Vagina (tissue), 2 donors: Measurements from ENCODE around the gene DKK3.

Experiments used
- CTCF ChIP-seq, 3 experiments: fragments of 450-650 bp in 2 of 3; fragments of 200-600 bp in 1 of 3; sonication (generic) in 1 of 3; IDR thresholded peaks; one replicate each; pipeline ENCODE4 v1.5.1; 2017 to 2019; ENCODE audit warnings: antibody characterized with exemption in 3 of 3, mild to moderate bottlenecking in 2 of 3, moderate library complexity in 2 of 3
- POLR2AphosphoS5 ChIP-seq, 2 donors: sonication (generic); formaldehyde crosslinking; IDR thresholded peaks; one replicate each; pipeline ENCODE4 v1.9.0; 2017; ENCODE audit warnings: antibody characterized with exemption in 2 of 2, mild to moderate bottlenecking in 2 of 2, low read depth in 1 of 2; ENCODE audit not compliant: insufficient read depth in 1 of 2

GRCh38 chr11:12020546-12020945 is 12.1 kb upstream of the DKK3 start:
- TF ChIP-seq CTCF (IDR thresholded peaks at IDR 0.05), result no peak
- TF ChIP-seq POLR2AphosphoS5 (IDR thresholded peaks at IDR 0.05; ENCODE audit: insufficient read depth in 1 of 2, low read depth in 1 of 2), result no peak
